Lung (tissue), 12 donors: ENCODE results near the gene NTM. TPM values are rescaled to one million over a fixed set of nuclear protein-coding genes. Genes with fewer than 3 reads are reported as not detected.
A peak's percentile ranks its signal among the peaks of the same experiment; 100 is the strongest.

ENCODE experiments used
- ATAC-seq: fragments of 200-7000 bp; cut with Tn5 transposase; one replicate; pipeline ENCODE4 v1.9.1; 2020; ENCODE audit warnings: moderate number of reproducible peaks; ENCODE audit not compliant: insufficient read depth, low FRiP score
- DNase-seq, 3 donors: peaks; one replicate each; pipeline ENCODE4 v3.0.0-alpha.2; 2013 to 2017
- H3K27ac ChIP-seq, 2 donors: one replicate each; pipeline ENCODE4 v1.5.1; 2013; ENCODE audit warnings: mild to moderate bottlenecking in 2 of 2, moderate library complexity in 2 of 2, control low read depth in 1 of 2, inconsistent platforms in 1 of 2, low read depth in 1 of 2, low read length in 1 of 2
- H3K27me3 ChIP-seq, 3 donors: one replicate each; pipeline ENCODE4 v1.5.1; 2013; ENCODE audit warnings: low read length in 2 of 3; ENCODE audit not compliant: control insufficient read depth in 3 of 3, insufficient read depth in 3 of 3
- H3K36me3 ChIP-seq, 4 donors: one replicate each; pipeline ENCODE4 v1.5.1; 2013; ENCODE audit warnings: low read length in 4 of 4, mild to moderate bottlenecking in 1 of 4, moderate library complexity in 1 of 4; ENCODE audit not compliant: control insufficient read depth in 4 of 4, insufficient read depth in 4 of 4
- H3K4me1 ChIP-seq, 5 donors: one replicate each; pipeline ENCODE4 v1.5.1; 2013; ENCODE audit warnings: low read length in 5 of 5, mild to moderate bottlenecking in 2 of 5, moderate library complexity in 1 of 5; ENCODE audit not compliant: control insufficient read depth in 5 of 5, insufficient read depth in 5 of 5
- H3K4me3 ChIP-seq: one replicate; pipeline ENCODE4 v1.5.1; 2013; ENCODE audit warnings: mild to moderate bottlenecking, control low read depth, moderate library complexity
- H3K9ac ChIP-seq, 2 donors: one replicate each; pipeline ENCODE4 v1.5.1; 2013; ENCODE audit warnings: low read length in 2 of 2, control low read depth in 1 of 2; ENCODE audit not compliant: insufficient read depth in 1 of 2
- H3K9me3 ChIP-seq, 4 donors: one replicate each; pipeline ENCODE4 v1.5.1; 2013; ENCODE audit warnings: low read length in 3 of 4, mild to moderate bottlenecking in 1 of 4, moderate library complexity in 1 of 4; ENCODE audit not compliant: control insufficient read depth in 4 of 4, insufficient read depth in 3 of 4
- WGBS, 2 donors: extraction: QIAGEN DNeasy Blood & Tissue Kit; methylation state at CpG; one replicate each; pipeline ENCODE4 v1.1.7; 2013; 5-methylcytosine and 5-hydroxymethylcytosine counted together
- polyA plus RNA-seq, 2 donors: library from polyadenylated mRNA; stranded (reverse); fragments of 200-250 nt; gene quantifications; one replicate each; pipeline ENCODE4 v1.2.1, GENCODE V29; 2013
- total RNA-seq, 2 donors: library from RNA; depleted of rRNA in 1 of 2; stranded (reverse); fragments of >200 nt in 1 of 2; gene quantifications; one replicate each; pipeline ENCODE4 v1.2.1, GENCODE V29; 2014 to 2021
- TF ChIP-seq, protein P1 (sequence below): IDR thresholded peaks from 2 replicates; pipeline ENCODE4 v1.5.1; 2012; ENCODE audit warnings: mild to moderate bottlenecking; ENCODE audit errors: control extremely low read depth, extremely low read depth
- donor health status: control.
- donor health status: control.
- donor health status: Bipolar disorder and iron deficiency.
- donor health status: healthy.
- donor health status: DM: yes; HTN: yes; CAD: no.

The NTM gene
- total and polyA plus RNA-seq, 4 donors = 0.39 to 30.9 (median 7.2) TPM

DNA sequence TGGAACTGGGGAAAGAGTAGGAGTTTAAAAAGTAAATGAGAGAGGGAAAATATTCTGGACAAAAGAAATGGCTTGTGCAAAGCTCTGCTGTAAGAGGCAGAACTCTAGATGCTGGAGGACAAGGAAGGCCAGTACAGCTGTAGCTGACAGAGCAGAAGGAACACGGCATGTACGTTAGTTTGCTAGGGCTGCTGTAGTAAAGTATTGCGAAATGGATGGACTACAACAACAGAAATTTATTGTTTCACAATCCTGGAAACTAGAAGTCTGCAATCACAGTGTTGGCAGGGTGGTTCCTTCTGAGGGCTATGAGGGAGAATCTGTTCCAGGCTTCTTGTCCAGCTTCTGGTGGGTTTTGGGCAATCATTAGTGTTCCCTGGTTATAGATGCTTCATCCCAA lies 454.4 kb downstream of the NTM start:
- ATAC-seq (no peak), DNase-seq (peak in 1 of 3 donors; percentile 88)
- TF ChIP-seq, protein P1, sequence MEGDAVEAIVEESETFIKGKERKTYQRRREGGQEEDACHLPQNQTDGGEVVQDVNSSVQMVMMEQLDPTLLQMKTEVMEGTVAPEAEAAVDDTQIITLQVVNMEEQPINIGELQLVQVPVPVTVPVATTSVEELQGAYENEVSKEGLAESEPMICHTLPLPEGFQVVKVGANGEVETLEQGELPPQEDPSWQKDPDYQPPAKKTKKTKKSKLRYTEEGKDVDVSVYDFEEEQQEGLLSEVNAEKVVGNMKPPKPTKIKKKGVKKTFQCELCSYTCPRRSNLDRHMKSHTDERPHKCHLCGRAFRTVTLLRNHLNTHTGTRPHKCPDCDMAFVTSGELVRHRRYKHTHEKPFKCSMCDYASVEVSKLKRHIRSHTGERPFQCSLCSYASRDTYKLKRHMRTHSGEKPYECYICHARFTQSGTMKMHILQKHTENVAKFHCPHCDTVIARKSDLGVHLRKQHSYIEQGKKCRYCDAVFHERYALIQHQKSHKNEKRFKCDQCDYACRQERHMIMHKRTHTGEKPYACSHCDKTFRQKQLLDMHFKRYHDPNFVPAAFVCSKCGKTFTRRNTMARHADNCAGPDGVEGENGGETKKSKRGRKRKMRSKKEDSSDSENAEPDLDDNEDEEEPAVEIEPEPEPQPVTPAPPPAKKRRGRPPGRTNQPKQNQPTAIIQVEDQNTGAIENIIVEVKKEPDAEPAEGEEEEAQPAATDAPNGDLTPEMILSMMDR = no peak
- Histone ChIP-seq H3K27me3 (peaks cover 0 to 9% (median 0%) of the 10 kb centered on the region in 3 donors), H3K4me3 (no peak overlapping the region), H3K9me3 (no peaks in the 10 kb centered on the region), H3K27ac (no peak overlapping the region), H3K36me3 (no peaks in the 10 kb centered on the region), H3K9ac (no peak overlapping the region), H3K4me1 (peaks cover 0 to 16% (median 4%) of the 10 kb centered on the region in 5 donors)
- 15 to 59% methylated on average over 3 of the region's 3 CpGs for WGBS, 2 donors

- Histone ChIP-seq H3K9me3 (no peaks in the 10 kb centered on the region), H3K27ac (no peak overlapping the region), H3K4me3 (no peak overlapping the region), H3K9ac (no peak overlapping the region), H3K4me1 (peaks cover 0 to 16% (median 4%) of the 10 kb centered on the region in 5 donors), H3K36me3 (no peaks in the 10 kb centered on the region), H3K27me3 (peaks cover 0 to 9% (median 0%) of the 10 kb centered on the region in 3 donors)
- TF ChIP-seq, protein P1 = no peak
- no peak for ATAC-seq
- DNase-seq = no peak
- WGBS, 2 donors = 32 to 47% methylated on average over 1 of the region's 1 CpG
Measured at GRCh38 chr11:131827430-131827829, 457.0 kb downstream of the NTM start.

DNA sequence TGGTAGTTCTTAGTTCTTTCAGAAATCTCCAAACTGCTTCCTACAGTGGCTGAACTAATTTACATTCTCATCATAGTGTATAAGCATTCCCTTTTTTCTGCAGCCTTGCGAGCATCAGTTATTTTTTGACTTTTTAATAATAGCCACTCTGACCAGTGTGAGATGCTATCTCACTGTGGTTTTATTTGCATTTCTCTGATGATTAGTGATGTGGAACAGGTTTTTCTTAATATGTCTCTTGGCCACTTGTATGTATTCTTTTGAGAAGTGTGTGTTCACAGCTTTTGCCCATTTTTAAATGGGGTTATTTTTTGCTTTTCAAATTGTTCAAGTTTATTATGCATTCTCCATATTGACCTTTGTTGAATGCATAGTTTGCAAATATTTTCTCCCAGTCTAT lies 459.3 kb downstream of the NTM start:
- Histone ChIP-seq H3K4me3 (no peak overlapping the region), H3K36me3 (no peaks in the 10 kb centered on the region), H3K27me3 (peaks cover 0 to 3% (median 0%) of the 10 kb centered on the region in 3 donors), H3K9me3 (no peaks in the 10 kb centered on the region), H3K9ac (no peak overlapping the region), H3K4me1 (peaks cover 0 to under 1% (median 0%) of the 10 kb centered on the region in 5 donors), H3K27ac (no peak overlapping the region)
- DNase-seq (no peak), ATAC-seq (no peak)
- TF ChIP-seq, protein P1 = no peak
- WGBS, 2 donors = 75 to 95% methylated on average over 1 of the region's 1 CpG

- no peaks in the 10 kb centered on the region for H3K27me3 ChIP-seq
- WGBS, 2 donors = 54 to 58% methylated on average over 4 of the region's 4 CpGs
- no peaks in the 10 kb centered on the region for H3K9me3 ChIP-seq
- H3K9ac ChIP-seq = no peak overlapping the region
- no peaks in the 10 kb centered on the region for H3K4me1 ChIP-seq
- no peaks in the 10 kb centered on the region for H3K36me3 ChIP-seq
- no peak overlapping the region for H3K27ac ChIP-seq
- TF ChIP-seq, protein P1 = no peak
- H3K4me3 ChIP-seq = no peak overlapping the region
- DNase-seq = no peak
- no peak for ATAC-seq
Measured at GRCh38 chr11:131832079-131832478, 461.7 kb downstream of the NTM start.
